Measurements from ENCODE around the gene RELN.

DNA sequence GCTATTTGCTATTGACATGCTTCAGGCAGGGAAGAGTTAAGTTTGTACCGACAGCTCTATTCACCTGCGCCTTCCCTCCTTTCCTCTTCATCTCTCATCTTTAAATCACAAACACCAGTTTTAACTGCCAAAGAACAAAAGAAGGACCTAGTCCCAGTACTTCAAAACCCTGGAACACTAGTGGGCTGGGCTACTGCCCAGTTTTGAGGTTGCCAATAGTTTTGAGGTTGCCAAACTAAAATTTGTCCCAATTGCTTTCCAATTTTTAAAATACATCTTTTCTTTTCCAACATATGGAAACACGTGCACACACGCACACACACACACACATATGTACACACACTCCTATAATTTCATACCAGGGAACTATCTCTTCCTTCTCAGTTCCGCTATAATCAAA, 412.8 kb downstream of the RELN start:
- TF ChIP-seq, protein P1, sequence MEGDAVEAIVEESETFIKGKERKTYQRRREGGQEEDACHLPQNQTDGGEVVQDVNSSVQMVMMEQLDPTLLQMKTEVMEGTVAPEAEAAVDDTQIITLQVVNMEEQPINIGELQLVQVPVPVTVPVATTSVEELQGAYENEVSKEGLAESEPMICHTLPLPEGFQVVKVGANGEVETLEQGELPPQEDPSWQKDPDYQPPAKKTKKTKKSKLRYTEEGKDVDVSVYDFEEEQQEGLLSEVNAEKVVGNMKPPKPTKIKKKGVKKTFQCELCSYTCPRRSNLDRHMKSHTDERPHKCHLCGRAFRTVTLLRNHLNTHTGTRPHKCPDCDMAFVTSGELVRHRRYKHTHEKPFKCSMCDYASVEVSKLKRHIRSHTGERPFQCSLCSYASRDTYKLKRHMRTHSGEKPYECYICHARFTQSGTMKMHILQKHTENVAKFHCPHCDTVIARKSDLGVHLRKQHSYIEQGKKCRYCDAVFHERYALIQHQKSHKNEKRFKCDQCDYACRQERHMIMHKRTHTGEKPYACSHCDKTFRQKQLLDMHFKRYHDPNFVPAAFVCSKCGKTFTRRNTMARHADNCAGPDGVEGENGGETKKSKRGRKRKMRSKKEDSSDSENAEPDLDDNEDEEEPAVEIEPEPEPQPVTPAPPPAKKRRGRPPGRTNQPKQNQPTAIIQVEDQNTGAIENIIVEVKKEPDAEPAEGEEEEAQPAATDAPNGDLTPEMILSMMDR (conservative IDR thresholded peaks at IDR 0.05; ENCODE audit: low read length): no peak
- TF ChIP-seq EZH2phosphoT487 (IDR thresholded peaks at IDR 0.05; ENCODE audit: borderline replicate concordance): no peak
